Fibroblast of the aortic adventitia (primary cell): Measurements from ENCODE around the gene VAT1L. TPM values are rescaled to one million over a fixed set of nuclear protein-coding genes. Genes with fewer than 3 reads are reported as not detected.

Source experiments
- DNase-seq: peaks from one replicate; pipeline ENCODE4 v3.0.0-alpha.2; 2010; ENCODE audit warnings: low read depth
- H3K4me3 ChIP-seq: 2 replicates; pipeline ENCODE4 v1.5.1; 2011; ENCODE audit warnings: low read depth, mild to moderate bottlenecking, control low read depth, low read length, moderate library complexity
- CTCF ChIP-seq: IDR thresholded peaks from 2 replicates; pipeline ENCODE4 v1.5.1; 2011; ENCODE audit warnings: mild to moderate bottlenecking, low read length, control low read depth, inconsistent platforms; ENCODE audit not compliant: insufficient read depth
- total RNA-seq: library from RNA; depleted of rRNA; stranded (reverse); fragments of >200 nt; gene quantifications from 2 replicates; pipeline ENCODE4 v1.2.3, GENCODE V29; 2012; ENCODE audit warnings: low replicate concordance

Gene VAT1L
- total RNA-seq, 1 donor, result 12.2 TPM

- TF ChIP-seq CTCF, result no peak
- no peak overlapping the region for H3K4me3 ChIP-seq
- DNase-seq, result no peak
Observed at GRCh38 chr16:77888871-77889270, 100.5 kb downstream of the VAT1L start.

- H3K4me3 ChIP-seq, result no peak overlapping the region
- DNase-seq, result no peak
- TF ChIP-seq CTCF, result no peak
Observed at GRCh38 chr16:77890075-77890474, 101.7 kb downstream of the VAT1L start.

- DNase-seq, result no peak
- H3K4me3 ChIP-seq, result no peak overlapping the region
- TF ChIP-seq CTCF, result no peak
Observed at GRCh38 chr16:77894162-77894561, 105.8 kb downstream of the VAT1L start.

GRCh38 chr16:77895962-77896361 lies 107.6 kb downstream of the VAT1L start:
- DNase-seq, result no peak
- H3K4me3 ChIP-seq, result no peak overlapping the region
- TF ChIP-seq CTCF, result no peak

GRCh38 chr16:77896415-77897128 lies 108.2 kb downstream of the VAT1L start:
- H3K4me3 ChIP-seq, result no peak overlapping the region
- DNase-seq, result peak; percentile 36
- no peak for TF ChIP-seq CTCF

GRCh38 chr16:77897129-77897437 lies 108.7 kb downstream of the VAT1L start:
- no peak overlapping the region for H3K4me3 ChIP-seq
- TF ChIP-seq CTCF, result no peak
- peak; percentile 53 for DNase-seq
